HL-60 (cell line): ENCODE results near the gene KRTAP4-8.
"Not testable (repeated sequence)": the region's sequence is repeated elsewhere in the genome, so short reads cannot be mapped to it uniquely, and the experiment has no call there.

Experiments
- DNase-seq, 2 experiments: peaks; one replicate each; pipeline ENCODE4 v3.0.0-alpha.2; 2010 to 2020; ENCODE audit warnings: low read depth in 1 of 2, low spot score in 1 of 2
- H3K27ac ChIP-seq: fragments of 250-450 bp; sonication (Bioruptor Pico); replicated peaks from 2 replicates; pipeline ENCODE4 v1.5.1; 2020; ENCODE audit warnings: mild to moderate bottlenecking, moderate library complexity
- H3K27me3 ChIP-seq: fragments of 250-450 bp; sonication (Bioruptor Pico); 2 replicates; pipeline ENCODE4 v1.5.1; 2021; ENCODE audit warnings: mild to moderate bottlenecking, moderate library complexity; ENCODE audit not compliant: insufficient read depth, poor library complexity, severe bottlenecking
- H3K4me3 ChIP-seq: replicated peaks from 2 replicates; pipeline ENCODE4 v1.5.1; 2011; ENCODE audit warnings: mild to moderate bottlenecking, control low read depth, low read length; ENCODE audit not compliant: insufficient read depth
- GABPA ChIP-seq: IDR thresholded peaks from 2 replicates; pipeline ENCODE4 v1.6.1; 2012; ENCODE audit warnings: low read depth
- POLR2AphosphoS5 ChIP-seq: IDR thresholded peaks from 2 replicates; pipeline ENCODE4 v1.6.1; 2012; ENCODE audit warnings: low read depth
- SPI1 ChIP-seq: IDR thresholded peaks from 2 replicates; pipeline ENCODE4 v1.6.1; 2012; ENCODE audit warnings: low read depth, mild to moderate bottlenecking, borderline replicate concordance
- TF ChIP-seq, protein P1 (sequence below): IDR thresholded peaks from 2 replicates; pipeline ENCODE4 v1.6.1; 2012; ENCODE audit warnings: low read depth; ENCODE audit not compliant: insufficient replicate concordance
- TF ChIP-seq, protein P2 (sequence below): IDR thresholded peaks from one replicate; pipeline ENCODE4 v1.5.1; 2011; ENCODE audit warnings: low read length, control low read depth, inconsistent platforms; ENCODE audit not compliant: insufficient read depth

The KRTAP4-8 gene

DNA sequence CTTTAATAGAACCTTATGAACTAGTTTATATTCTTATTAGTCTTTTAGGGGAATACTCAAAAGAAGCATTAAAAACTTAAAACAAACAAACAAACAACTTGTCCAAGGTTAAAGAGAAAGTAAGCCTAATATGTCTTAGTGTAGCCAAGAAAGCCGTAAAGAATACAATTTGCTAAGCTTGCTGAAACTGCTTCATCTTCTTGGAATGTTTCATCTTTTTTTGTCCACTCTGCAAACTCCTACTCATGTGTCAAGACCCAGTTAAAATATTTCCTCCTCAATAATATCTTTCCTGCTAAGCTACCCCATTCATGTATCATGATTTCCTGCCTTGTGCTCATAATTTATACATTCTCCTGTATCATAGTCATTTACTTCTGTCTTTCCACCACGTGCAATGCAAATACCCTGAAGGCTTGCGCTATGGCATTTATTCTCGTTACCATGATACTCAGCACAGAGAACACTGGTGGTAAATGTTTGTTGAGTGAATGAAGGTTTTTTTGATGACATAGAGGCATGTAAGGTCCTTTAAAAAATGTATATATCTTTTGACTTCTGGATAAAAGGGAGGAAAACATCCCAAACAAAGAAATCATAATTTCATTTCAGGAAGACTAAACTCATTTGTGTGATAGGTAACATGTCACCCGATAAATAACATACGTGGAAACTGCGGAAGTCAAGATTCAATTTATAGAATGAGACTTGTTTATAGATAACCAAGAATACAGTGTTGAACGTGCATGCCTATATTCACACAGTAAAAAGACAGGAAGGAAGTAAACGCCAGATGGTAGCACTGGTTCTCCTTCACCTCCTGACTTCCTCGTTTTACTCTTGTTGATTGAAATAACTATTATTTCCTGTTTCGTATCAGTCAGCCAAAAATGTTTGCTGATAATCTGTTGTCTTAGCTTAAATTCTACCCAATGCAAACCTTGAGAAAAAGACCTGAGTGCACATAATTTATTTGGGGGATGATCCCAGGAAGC, 22.1 kb upstream of the KRTAP4-8 start:
- peak overlapping the region; percentile 75 for H3K27ac ChIP-seq
- peak in 1 of 2 experiments; percentile 68 for DNase-seq
- H3K4me3 ChIP-seq, H3K27me3 ChIP-seq: not testable (repeated sequence)
- TF ChIP-seq SPI1 (peak; percentile 93), POLR2AphosphoS5 (peak; percentile 39; the same call in 1 of the 2 replicates)

DNA sequence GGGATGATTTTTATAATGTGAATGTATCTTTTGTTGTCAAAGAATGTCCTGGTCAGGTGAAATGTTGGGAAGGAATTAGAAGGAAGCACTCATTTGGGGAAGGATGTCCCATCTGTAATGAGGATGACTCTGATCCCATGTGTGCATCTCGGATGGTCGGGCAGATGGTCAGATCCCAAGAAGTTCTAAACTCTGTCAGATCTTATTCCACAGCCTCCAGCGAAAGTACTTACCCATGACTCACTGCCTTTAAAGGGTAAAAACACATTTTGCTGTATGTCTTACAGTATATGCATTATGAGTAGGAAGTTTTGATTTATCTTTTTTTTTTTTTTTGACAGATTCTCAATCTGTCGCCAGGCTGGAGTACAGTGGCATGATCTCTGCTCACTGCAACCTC, 20.8 kb upstream of the KRTAP4-8 start:
- Histone ChIP-seq H3K27me3 (no peaks in the 10 kb centered on the region), H3K4me3 (no peak overlapping the region), H3K27ac (no peak overlapping the region)
- DNase-seq: no peak
- TF ChIP-seq SPI1: no peak
- TF ChIP-seq, protein P1, sequence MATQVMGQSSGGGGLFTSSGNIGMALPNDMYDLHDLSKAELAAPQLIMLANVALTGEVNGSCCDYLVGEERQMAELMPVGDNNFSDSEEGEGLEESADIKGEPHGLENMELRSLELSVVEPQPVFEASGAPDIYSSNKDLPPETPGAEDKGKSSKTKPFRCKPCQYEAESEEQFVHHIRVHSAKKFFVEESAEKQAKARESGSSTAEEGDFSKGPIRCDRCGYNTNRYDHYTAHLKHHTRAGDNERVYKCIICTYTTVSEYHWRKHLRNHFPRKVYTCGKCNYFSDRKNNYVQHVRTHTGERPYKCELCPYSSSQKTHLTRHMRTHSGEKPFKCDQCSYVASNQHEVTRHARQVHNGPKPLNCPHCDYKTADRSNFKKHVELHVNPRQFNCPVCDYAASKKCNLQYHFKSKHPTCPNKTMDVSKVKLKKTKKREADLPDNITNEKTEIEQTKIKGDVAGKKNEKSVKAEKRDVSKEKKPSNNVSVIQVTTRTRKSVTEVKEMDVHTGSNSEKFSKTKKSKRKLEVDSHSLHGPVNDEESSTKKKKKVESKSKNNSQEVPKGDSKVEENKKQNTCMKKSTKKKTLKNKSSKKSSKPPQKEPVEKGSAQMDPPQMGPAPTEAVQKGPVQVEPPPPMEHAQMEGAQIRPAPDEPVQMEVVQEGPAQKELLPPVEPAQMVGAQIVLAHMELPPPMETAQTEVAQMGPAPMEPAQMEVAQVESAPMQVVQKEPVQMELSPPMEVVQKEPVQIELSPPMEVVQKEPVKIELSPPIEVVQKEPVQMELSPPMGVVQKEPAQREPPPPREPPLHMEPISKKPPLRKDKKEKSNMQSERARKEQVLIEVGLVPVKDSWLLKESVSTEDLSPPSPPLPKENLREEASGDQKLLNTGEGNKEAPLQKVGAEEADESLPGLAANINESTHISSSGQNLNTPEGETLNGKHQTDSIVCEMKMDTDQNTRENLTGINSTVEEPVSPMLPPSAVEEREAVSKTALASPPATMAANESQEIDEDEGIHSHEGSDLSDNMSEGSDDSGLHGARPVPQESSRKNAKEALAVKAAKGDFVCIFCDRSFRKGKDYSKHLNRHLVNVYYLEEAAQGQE: no peak
- TF ChIP-seq GABPA: no peak
- TF ChIP-seq, protein P2, sequence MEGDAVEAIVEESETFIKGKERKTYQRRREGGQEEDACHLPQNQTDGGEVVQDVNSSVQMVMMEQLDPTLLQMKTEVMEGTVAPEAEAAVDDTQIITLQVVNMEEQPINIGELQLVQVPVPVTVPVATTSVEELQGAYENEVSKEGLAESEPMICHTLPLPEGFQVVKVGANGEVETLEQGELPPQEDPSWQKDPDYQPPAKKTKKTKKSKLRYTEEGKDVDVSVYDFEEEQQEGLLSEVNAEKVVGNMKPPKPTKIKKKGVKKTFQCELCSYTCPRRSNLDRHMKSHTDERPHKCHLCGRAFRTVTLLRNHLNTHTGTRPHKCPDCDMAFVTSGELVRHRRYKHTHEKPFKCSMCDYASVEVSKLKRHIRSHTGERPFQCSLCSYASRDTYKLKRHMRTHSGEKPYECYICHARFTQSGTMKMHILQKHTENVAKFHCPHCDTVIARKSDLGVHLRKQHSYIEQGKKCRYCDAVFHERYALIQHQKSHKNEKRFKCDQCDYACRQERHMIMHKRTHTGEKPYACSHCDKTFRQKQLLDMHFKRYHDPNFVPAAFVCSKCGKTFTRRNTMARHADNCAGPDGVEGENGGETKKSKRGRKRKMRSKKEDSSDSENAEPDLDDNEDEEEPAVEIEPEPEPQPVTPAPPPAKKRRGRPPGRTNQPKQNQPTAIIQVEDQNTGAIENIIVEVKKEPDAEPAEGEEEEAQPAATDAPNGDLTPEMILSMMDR: no peak

- H3K27me3 ChIP-seq, H3K27ac ChIP-seq, H3K4me3 ChIP-seq, DNase-seq: not testable (repeated sequence)
These were observed 20.0 kb upstream of the KRTAP4-8 start, which contains the start of gene KRTAP4-11 for GRCh38 chr17:41117846-41118386. TSS of gene KRTAP4-11 (minus strand) at chr17:41118373. CDS start at chr17:41118315, 58 bp downstream.

GRCh38 chr17:41116297-41116696, 18.4 kb upstream of the KRTAP4-8 start:
- TF ChIP-seq, protein P2: no peak
- TF ChIP-seq SPI1: peak; percentile 56
- H3K4me3 ChIP-seq: no peak overlapping the region
- H3K27ac ChIP-seq: no peak overlapping the region
- peak in 1 of 2 experiments; percentile 18 for DNase-seq
- no peaks in the 10 kb centered on the region for H3K27me3 ChIP-seq

DNA sequence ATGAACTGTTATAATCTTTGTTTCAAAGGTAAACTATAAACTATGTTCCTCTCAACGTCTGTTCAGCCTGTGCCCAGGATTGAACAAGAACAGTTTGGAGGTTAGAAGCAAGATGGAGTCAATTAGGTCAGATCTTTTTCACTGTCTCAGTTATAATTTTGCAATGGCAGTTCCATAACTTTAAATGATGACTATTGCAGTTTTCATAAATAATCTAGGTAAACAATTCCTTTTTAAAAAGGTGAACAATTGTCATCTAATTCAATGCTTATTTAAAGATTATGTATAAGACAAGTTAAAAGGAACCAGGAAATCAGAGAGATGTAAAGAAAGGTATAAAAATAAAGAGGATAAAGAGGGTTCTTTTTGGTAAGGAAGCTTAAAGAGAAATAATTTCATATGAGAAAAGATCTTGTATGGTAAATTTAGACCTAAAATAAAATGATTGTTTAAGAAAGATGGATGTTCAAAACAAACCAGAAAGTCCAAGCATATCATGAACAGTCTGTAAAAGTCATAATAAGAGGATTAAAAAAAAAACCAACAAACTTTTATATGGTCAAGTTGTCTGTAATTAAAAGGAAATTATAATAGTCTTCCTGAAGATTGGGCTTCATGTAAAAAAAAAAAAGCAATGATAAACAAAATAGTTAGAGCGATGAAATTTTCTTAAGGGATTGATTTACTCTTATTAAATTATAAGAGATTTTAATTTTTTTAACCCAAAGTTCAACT, 13.4 kb upstream of the KRTAP4-8 start:
- no peak overlapping the region for H3K4me3 ChIP-seq
- TF ChIP-seq, protein P2: no peak
- no peak for TF ChIP-seq SPI1
- TF ChIP-seq GABPA: no peak
- TF ChIP-seq, protein P1: no peak
- TF ChIP-seq POLR2AphosphoS5: no peak
- no peak for DNase-seq
- no peak overlapping the region for H3K27ac ChIP-seq
- no peaks in the 10 kb centered on the region for H3K27me3 ChIP-seq

DNA sequence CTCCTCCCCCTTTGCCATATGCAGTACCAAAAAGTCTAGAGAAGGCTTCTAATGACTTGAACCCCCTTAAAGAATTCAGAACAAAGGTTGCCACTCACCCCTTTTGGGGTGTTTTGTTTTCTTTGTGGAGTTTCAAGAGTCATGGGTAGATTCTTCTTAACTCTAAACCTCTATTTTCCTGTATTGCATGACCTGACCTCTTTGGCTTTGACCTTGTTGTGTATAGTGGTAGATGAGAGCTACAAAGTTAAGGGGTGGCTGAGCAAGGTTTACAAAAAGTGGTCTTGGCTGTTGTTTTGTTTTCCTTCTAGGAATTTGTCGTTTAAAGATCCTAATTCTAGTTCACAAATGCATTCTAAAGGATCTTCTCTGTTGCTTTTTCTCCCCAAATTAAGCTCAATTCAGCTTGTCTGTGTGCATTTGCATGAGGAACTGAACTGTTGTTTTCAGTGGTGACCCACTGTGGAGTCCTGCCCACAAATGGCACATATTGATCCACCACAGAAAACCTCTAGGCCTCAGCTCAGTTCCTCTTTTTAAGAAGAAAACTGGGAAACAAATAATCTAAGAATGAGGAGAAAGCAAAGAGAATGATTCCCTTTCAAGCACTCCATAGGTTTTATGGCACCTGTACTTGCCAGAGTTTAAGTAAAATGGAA, 10.9 kb upstream of the KRTAP4-8 start:
- not testable (repeated sequence) for DNase-seq, H3K27me3 ChIP-seq, H3K4me3 ChIP-seq
- H3K27ac ChIP-seq: peak overlapping the region; percentile 33
